GM23338 (cell line): ENCODE data around the gene PRPF6. TPM values are rescaled to one million over a fixed set of nuclear protein-coding genes. Genes with fewer than 3 reads are reported as not detected.
A peak's percentile ranks its signal among the peaks of the same experiment; 100 is the strongest.

Experiments used
- ATAC-seq: fragments of 200-7000 bp; cut with Tn5 transposase; 3 replicates; pipeline ENCODE4 v1.9.1; 2020
- DNase-seq: peaks from one replicate; pipeline ENCODE4 v3.0.0-alpha.2; 2015; ENCODE audit warnings: low spot score
- H2AFZ ChIP-seq: fragments of 200-600 bp; sonication (generic); 2 replicates; pipeline ENCODE4 v1.8.0; 2016; ENCODE audit warnings: antibody characterized with exemption, mild to moderate bottlenecking, moderate library complexity
- H3F3A ChIP-seq: fragments of 200-600 bp; sonication (generic); replicated peaks from 2 replicates; pipeline ENCODE4 v1.8.0; 2017; ENCODE audit warnings: antibody characterized with exemption, mixed run types, low read depth
- H3K27ac ChIP-seq: fragments of 200-600 bp; sonication (generic); 2 replicates; pipeline ENCODE4 v1.6.1; 2016; ENCODE audit warnings: low read depth
- H3K27me3 ChIP-seq: fragments of 200-600 bp; sonication (generic); 2 replicates; pipeline ENCODE4 v1.8.0; 2016; ENCODE audit warnings: mild to moderate bottlenecking, mixed run types, moderate library complexity; ENCODE audit not compliant: insufficient read depth
- H3K36me3 ChIP-seq: fragments of 200-600 bp; sonication (generic); 2 replicates; pipeline ENCODE4 v1.8.0; 2016; ENCODE audit warnings: mild to moderate bottlenecking; ENCODE audit not compliant: insufficient read depth
- H3K4me1 ChIP-seq: fragments of 200-600 bp; sonication (generic); 2 replicates; pipeline ENCODE4 v1.8.0; 2016; ENCODE audit warnings: mild to moderate bottlenecking, moderate library complexity; ENCODE audit not compliant: insufficient read depth
- H3K4me2 ChIP-seq: fragments of 200-600 bp; sonication (generic); 2 replicates; pipeline ENCODE4 v1.7.1; 2017; ENCODE audit warnings: mixed run types
- H3K4me3 ChIP-seq: fragments of 200-600 bp; sonication (generic); 2 replicates; pipeline ENCODE4 v1.6.1; 2016; ENCODE audit warnings: mixed run types
- H3K79me2 ChIP-seq: fragments of 200-600 bp; sonication (generic); replicated peaks from 2 replicates; pipeline ENCODE4 v1.8.0; 2017; ENCODE audit warnings: mild to moderate bottlenecking; ENCODE audit not compliant: insufficient read depth
- H3K9me2 ChIP-seq: fragments of 200-600 bp; sonication (generic); 2 replicates; pipeline ENCODE4 v1.8.0; 2017; ENCODE audit not compliant: insufficient read depth
- H4K20me1 ChIP-seq: fragments of 200-600 bp; sonication (generic); replicated peaks from 2 replicates; pipeline ENCODE4 v1.8.0; 2017; ENCODE audit warnings: mild to moderate bottlenecking; ENCODE audit not compliant: insufficient read depth
- H3K27ac Mint-ChIP-seq: 2 replicates; pipeline ENCODE4 v1.8.0; 2020; ENCODE audit warnings: inconsistent platforms, mild to moderate bottlenecking, moderate library complexity, mixed read lengths
- H3K27me3 Mint-ChIP-seq: 3 replicates; pipeline ENCODE4 v1.8.0; 2022; ENCODE audit warnings: low read depth, mild to moderate bottlenecking, moderate library complexity, mixed read lengths, inconsistent platforms; ENCODE audit not compliant: insufficient read depth, poor library complexity
- H3K36me3 Mint-ChIP-seq: 3 replicates; pipeline ENCODE4 v1.8.0; 2021; ENCODE audit warnings: low read depth, mild to moderate bottlenecking, inconsistent platforms, moderate library complexity, mixed read lengths
- H3K4me1 Mint-ChIP-seq: 3 replicates; pipeline ENCODE4 v1.8.0; 2020; ENCODE audit warnings: mild to moderate bottlenecking, inconsistent platforms, mixed read lengths
- H3K4me3 Mint-ChIP-seq: 3 replicates; pipeline ENCODE4 v1.8.0; 2021; ENCODE audit warnings: moderate library complexity, mild to moderate bottlenecking, inconsistent platforms, mixed read lengths
- H3K9me3 Mint-ChIP-seq: 3 replicates; pipeline ENCODE4 v1.8.0; 2020; ENCODE audit warnings: moderate library complexity, mild to moderate bottlenecking, inconsistent platforms, mixed read lengths
- CREB1 ChIP-seq: fragments of 250-450 bp; sonication (Bioruptor Pico); IDR thresholded peaks from 2 replicates; pipeline ENCODE4 v1.5.0; 2020; ENCODE audit warnings: low read depth, mild to moderate bottlenecking, moderate library complexity
- NANOG ChIP-seq: IDR thresholded peaks from 2 replicates; pipeline ENCODE4 v1.6.1; 2016; ENCODE audit warnings: antibody characterized with exemption, borderline replicate concordance
- POLR2AphosphoS5 ChIP-seq: IDR thresholded peaks from 2 replicates; pipeline ENCODE4 v1.6.1; 2016; ENCODE audit warnings: antibody characterized with exemption, low read depth
- long read RNA-seq: library from polyadenylated mRNA; unstranded; transcript quantifications from one replicate; pipeline ENCODE4 v2.0.0, GENCODE V29; 2020; ENCODE audit not compliant: unreplicated experiment
- polyA plus RNA-seq: library from polyadenylated mRNA; unstranded; fragments of >200 nt; fragmentation: Nextera tagmentation; extraction: Ambion mirVana; gene quantifications from 2 replicates; pipeline ENCODE4 v1.2.1, GENCODE V29; 2016
- total RNA-seq: library from RNA; depleted of rRNA; stranded (reverse); fragments of >200 nt; shearing (Covaris generic); gene quantifications from 2 replicates; pipeline ENCODE4 v1.2.3, GENCODE V29; 2014; rRNA removed
- TF ChIP-seq, protein P1 (sequence below): fragments of 250-450 bp; sonication (Bioruptor Pico); IDR thresholded peaks from 2 replicates; pipeline ENCODE4 v1.5.0; 2020; ENCODE audit warnings: mild to moderate bottlenecking, moderate library complexity
- TF ChIP-seq, protein P2 (sequence below), 2 experiments: fragments of 200-600 bp in 1 of 2; sonication (generic) in 1 of 2; conservative IDR thresholded peaks; 2 replicates each; pipeline versions ENCODE4 v1.5.1 to v1.6.1; 2016 to 2017; ENCODE audit warnings: antibody characterized with exemption in 2 of 2, low read depth in 2 of 2, mild to moderate bottlenecking in 2 of 2, moderate library complexity in 1 of 2
- TF ChIP-seq, protein P3 (sequence below): IDR thresholded peaks from 2 replicates; pipeline ENCODE4 v1.6.1; 2016; ENCODE audit warnings: antibody characterized with exemption

The PRPF6 gene, protein sequence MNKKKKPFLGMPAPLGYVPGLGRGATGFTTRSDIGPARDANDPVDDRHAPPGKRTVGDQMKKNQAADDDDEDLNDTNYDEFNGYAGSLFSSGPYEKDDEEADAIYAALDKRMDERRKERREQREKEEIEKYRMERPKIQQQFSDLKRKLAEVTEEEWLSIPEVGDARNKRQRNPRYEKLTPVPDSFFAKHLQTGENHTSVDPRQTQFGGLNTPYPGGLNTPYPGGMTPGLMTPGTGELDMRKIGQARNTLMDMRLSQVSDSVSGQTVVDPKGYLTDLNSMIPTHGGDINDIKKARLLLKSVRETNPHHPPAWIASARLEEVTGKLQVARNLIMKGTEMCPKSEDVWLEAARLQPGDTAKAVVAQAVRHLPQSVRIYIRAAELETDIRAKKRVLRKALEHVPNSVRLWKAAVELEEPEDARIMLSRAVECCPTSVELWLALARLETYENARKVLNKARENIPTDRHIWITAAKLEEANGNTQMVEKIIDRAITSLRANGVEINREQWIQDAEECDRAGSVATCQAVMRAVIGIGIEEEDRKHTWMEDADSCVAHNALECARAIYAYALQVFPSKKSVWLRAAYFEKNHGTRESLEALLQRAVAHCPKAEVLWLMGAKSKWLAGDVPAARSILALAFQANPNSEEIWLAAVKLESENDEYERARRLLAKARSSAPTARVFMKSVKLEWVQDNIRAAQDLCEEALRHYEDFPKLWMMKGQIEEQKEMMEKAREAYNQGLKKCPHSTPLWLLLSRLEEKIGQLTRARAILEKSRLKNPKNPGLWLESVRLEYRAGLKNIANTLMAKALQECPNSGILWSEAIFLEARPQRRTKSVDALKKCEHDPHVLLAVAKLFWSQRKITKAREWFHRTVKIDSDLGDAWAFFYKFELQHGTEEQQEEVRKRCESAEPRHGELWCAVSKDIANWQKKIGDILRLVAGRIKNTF
- total RNA-seq (73.5 and 79.9 TPM in 2 replicates), polyA plus RNA-seq (53.8 and 56.2 TPM in 2 replicates)
- long read RNA-seq, transcript PRPF6-201 (21 exons, 3,044 nt): major isoform, 25 of 39 reads
- long read RNA-seq, partial matches to known transcripts: 11 of 39 reads
- long read RNA-seq, other reads (novel, unspliced or antisense): 3 of 39 reads

DNA sequence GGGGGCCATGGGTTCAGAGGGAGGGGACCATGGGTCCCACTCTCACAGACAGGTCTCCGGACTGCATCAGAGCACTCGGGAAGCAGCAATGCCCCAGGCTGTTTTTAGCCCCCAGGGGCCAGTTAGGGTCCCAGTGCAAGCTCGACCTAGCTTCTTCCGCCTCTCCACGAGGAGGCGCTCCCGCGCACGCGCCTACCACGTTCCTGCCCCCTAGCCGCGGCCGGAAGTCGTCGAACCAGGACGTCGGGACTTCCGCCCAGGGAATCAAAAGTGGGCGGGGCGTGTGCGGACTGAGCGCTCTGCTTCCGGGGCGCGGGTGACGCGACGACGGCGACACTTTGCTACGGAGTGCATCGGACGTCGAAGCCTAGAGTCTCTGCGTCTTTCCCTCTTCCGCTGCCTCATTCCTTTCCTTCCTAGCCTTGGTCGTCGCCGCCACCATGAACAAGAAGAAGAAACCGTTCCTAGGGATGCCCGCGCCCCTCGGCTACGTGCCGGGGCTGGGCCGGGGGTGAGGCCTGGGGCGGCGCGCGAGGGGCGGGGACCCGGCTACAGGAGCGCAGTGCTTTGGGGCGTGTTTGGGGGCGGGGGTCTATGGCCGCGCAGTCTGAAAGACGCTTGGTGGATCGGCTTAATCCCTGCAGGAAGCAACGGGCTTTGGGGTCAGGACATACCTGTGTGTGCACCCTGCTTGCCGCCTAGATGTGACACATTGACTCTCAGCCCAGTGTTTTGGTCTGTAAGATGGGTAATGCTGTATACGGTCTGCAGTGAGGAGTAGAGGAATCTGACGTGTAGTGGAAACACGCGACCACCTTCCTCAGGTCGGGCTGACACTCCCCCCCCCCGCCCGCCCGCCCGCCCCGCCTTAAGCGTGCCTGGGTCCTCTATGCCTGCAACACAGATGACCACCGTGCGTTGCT lies at the start of gene PRPF6:
Gene PRPF6, plus strand, starts transcription at position 327 of the 923 bp plus-strand sequence. Its CDS starts 114 bp downstream, at position 441.
- Histone ChIP-seq H3K4me3 (peak within 1 kb of the TSS; percentile 98), H3K9me2 (no peaks in the 10 kb centered on the region), H3K4me1 (peaks cover 18% of the 10 kb centered on the region), H3K27me3 (peaks cover 15% of the 10 kb centered on the region), H3K27ac (peak within 1 kb of the TSS; percentile 88; the same call in 1 of the 2 replicates), H3K79me2 (peaks cover 29% of the 10 kb centered on the region), H3K36me3 (peaks cover 16% of the 10 kb centered on the region), H3K4me2 (peak within 1 kb of the TSS; percentile 93), H3F3A (peaks cover 20% of the 10 kb centered on the region), H2AFZ (peak within 1 kb of the TSS; percentile 93; the same call in 1 of the 2 replicates), H4K20me1 (peaks cover 13% of the 10 kb centered on the region)
- peak; percentile 79 for ATAC-seq
- peak within 1 kb of the TSS; percentile 95 for H3K27ac Mint-ChIP-seq
- TF ChIP-seq POLR2AphosphoS5: peak; percentile 81
- TF ChIP-seq, protein P1, sequence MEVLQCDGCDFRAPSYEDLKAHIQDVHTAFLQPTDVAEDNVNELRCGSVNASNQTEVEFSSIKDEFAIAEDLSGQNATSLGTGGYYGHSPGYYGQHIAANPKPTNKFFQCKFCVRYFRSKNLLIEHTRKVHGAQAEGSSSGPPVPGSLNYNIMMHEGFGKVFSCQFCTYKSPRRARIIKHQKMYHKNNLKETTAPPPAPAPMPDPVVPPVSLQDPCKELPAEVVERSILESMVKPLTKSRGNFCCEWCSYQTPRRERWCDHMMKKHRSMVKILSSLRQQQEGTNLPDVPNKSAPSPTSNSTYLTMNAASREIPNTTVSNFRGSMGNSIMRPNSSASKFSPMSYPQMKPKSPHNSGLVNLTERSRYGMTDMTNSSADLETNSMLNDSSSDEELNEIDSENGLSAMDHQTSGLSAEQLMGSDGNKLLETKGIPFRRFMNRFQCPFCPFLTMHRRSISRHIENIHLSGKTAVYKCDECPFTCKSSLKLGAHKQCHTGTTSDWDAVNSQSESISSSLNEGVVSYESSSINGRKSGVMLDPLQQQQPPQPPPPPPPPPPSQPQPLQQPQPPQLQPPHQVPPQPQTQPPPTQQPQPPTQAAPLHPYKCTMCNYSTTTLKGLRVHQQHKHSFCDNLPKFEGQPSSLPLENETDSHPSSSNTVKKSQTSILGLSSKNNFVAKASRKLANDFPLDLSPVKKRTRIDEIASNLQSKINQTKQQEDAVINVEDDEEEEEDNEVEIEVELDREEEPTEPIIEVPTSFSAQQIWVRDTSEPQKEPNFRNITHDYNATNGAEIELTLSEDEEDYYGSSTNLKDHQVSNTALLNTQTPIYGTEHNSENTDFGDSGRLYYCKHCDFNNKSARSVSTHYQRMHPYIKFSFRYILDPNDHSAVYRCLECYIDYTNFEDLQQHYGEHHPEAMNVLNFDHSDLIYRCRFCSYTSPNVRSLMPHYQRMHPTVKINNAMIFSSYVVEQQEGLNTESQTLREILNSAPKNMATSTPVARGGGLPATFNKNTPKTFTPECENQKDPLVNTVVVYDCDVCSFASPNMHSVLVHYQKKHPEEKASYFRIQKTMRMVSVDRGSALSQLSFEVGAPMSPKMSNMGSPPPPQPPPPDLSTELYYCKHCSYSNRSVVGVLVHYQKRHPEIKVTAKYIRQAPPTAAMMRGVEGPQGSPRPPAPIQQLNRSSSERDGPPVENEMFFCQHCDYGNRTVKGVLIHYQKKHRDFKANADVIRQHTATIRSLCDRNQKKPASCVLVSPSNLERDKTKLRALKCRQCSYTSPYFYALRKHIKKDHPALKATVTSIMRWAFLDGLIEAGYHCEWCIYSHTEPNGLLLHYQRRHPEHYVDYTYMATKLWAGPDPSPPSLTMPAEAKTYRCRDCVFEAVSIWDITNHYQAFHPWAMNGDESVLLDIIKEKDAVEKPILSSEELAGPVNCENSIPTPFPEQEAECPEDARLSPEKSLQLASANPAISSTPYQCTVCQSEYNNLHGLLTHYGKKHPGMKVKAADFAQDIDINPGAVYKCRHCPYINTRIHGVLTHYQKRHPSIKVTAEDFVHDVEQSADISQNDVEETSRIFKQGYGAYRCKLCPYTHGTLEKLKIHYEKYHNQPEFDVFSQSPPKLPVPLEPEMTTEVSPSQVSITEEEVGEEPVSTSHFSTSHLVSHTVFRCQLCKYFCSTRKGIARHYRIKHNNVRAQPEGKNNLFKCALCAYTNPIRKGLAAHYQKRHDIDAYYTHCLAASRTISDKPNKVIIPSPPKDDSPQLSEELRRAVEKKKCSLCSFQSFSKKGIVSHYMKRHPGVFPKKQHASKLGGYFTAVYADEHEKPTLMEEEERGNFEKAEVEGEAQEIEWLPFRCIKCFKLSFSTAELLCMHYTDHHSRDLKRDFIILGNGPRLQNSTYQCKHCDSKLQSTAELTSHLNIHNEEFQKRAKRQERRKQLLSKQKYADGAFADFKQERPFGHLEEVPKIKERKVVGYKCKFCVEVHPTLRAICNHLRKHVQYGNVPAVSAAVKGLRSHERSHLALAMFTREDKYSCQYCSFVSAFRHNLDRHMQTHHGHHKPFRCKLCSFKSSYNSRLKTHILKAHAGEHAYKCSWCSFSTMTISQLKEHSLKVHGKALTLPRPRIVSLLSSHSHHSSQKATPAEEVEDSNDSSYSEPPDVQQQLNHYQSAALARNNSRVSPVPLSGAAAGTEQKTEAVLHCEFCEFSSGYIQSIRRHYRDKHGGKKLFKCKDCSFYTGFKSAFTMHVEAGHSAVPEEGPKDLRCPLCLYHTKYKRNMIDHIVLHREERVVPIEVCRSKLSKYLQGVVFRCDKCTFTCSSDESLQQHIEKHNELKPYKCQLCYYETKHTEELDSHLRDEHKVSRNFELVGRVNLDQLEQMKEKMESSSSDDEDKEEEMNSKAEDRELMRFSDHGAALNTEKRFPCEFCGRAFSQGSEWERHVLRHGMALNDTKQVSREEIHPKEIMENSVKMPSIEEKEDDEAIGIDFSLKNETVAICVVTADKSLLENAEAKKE (CRISPR knock-in tag): no peak
- TF ChIP-seq, protein P2, sequence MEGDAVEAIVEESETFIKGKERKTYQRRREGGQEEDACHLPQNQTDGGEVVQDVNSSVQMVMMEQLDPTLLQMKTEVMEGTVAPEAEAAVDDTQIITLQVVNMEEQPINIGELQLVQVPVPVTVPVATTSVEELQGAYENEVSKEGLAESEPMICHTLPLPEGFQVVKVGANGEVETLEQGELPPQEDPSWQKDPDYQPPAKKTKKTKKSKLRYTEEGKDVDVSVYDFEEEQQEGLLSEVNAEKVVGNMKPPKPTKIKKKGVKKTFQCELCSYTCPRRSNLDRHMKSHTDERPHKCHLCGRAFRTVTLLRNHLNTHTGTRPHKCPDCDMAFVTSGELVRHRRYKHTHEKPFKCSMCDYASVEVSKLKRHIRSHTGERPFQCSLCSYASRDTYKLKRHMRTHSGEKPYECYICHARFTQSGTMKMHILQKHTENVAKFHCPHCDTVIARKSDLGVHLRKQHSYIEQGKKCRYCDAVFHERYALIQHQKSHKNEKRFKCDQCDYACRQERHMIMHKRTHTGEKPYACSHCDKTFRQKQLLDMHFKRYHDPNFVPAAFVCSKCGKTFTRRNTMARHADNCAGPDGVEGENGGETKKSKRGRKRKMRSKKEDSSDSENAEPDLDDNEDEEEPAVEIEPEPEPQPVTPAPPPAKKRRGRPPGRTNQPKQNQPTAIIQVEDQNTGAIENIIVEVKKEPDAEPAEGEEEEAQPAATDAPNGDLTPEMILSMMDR (conservative IDR thresholded peaks at IDR 0.05; ENCODE audit: low read depth in 2 of 2): peak; percentile 70 to 94
- TF ChIP-seq CREB1 (CRISPR knock-in tag): peak; percentile 96
- TF ChIP-seq NANOG: no peak
- TF ChIP-seq, protein P3, sequence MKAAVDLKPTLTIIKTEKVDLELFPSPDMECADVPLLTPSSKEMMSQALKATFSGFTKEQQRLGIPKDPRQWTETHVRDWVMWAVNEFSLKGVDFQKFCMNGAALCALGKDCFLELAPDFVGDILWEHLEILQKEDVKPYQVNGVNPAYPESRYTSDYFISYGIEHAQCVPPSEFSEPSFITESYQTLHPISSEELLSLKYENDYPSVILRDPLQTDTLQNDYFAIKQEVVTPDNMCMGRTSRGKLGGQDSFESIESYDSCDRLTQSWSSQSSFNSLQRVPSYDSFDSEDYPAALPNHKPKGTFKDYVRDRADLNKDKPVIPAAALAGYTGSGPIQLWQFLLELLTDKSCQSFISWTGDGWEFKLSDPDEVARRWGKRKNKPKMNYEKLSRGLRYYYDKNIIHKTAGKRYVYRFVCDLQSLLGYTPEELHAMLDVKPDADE: peak; percentile 95
- H3K36me3 Mint-ChIP-seq: peaks cover 34% of the 10 kb centered on the region
- no peaks in the 10 kb centered on the region; the same call in 2 of the 3 replicates for H3K9me3 Mint-ChIP-seq
- H3K4me1 Mint-ChIP-seq: peaks cover 29% of the 10 kb centered on the region
- H3K27me3 Mint-ChIP-seq: peaks cover 17% of the 10 kb centered on the region
- peak; percentile 99 for DNase-seq
- peak within 1 kb of the TSS; percentile 96 for H3K4me3 Mint-ChIP-seq
